NB4 (cell line): ENCODE data around the gene SPTLC3.

Source experiments
- CTCF ChIP-seq: IDR thresholded peaks from one replicate; pipeline ENCODE4 v1.5.1; 2012; ENCODE audit warnings: low read depth, low read length
- POLR2A ChIP-seq: IDR thresholded peaks from 2 replicates; pipeline ENCODE4 v1.6.1; 2011; ENCODE audit warnings: mild to moderate bottlenecking; ENCODE audit not compliant: insufficient read length; ENCODE audit errors: extremely low read depth
- TF ChIP-seq, protein P1 (sequence below): IDR thresholded peaks from 2 replicates; pipeline ENCODE4 v1.6.1; 2011; ENCODE audit warnings: low read depth, low read length

GRCh38 chr20:12978126-12978394 lies 30.7 kb upstream of the SPTLC3 start:
- no peak for TF ChIP-seq CTCF
- TF ChIP-seq, protein P1, sequence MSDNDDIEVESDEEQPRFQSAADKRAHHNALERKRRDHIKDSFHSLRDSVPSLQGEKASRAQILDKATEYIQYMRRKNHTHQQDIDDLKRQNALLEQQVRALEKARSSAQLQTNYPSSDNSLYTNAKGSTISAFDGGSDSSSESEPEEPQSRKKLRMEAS, result no peak
- no peak for TF ChIP-seq POLR2A
